PC-9 (cell line): ENCODE measurements around the gene C3orf33. TPM values are rescaled to one million over a fixed set of nuclear protein-coding genes. Genes with fewer than 3 reads are reported as not detected.

ENCODE experiments used
- BruUV-seq: library from RNA; stranded (reverse); fragments of 400-500 nt; replicated peaks from 2 replicates; lab custom pipeline; 2021; lab: Mats Ljungman, UMichigan
- CTCF ChIA-PET: fragments of 300-600 bp; sonication (Branson Sonifier 250); formaldehyde crosslinking; loops from one replicate; lab custom pipeline; 2022; ENCODE audit warnings: antibody characterized with exemption; lab: Charles Lee
- POLR2A ChIA-PET: fragments of 300-600 bp; sonication (Branson Sonifier 250); formaldehyde crosslinking; loops from one replicate; lab custom pipeline; 2022; ENCODE audit warnings: antibody characterized with exemption; ENCODE audit not compliant: unreplicated experiment; lab: Charles Lee
- DNase-seq, 2 experiments: peaks; one replicate each; pipeline versions ENCODE4 v3.0.0 to v3.0.0-alpha.2; 2015 to 2022; ENCODE audit warnings: mixed read lengths in 1 of 2
- H2AFZ ChIP-seq: fragments of 200-600 bp; sonication (generic); 2 replicates; pipeline ENCODE4 v1.8.1; 2017; ENCODE audit warnings: antibody characterized with exemption
- H3F3A ChIP-seq: fragments of 200-600 bp; sonication (generic); 2 replicates; pipeline ENCODE4 v1.8.1; 2017; ENCODE audit warnings: antibody characterized with exemption, mild to moderate bottlenecking, low read depth; ENCODE audit not compliant: insufficient read depth
- H3K27ac ChIP-seq: fragments of 200-600 bp; sonication (generic); 2 replicates; pipeline ENCODE4 v1.6.1; 2016; ENCODE audit warnings: mixed run types
- H3K27me3 ChIP-seq: fragments of 200-600 bp; sonication (generic); 2 replicates; pipeline ENCODE4 v1.6.1; 2016; ENCODE audit warnings: low read depth, mixed run types; ENCODE audit not compliant: insufficient read depth
- H3K36me3 ChIP-seq: fragments of 200-600 bp; sonication (generic); 2 replicates; pipeline ENCODE4 v1.6.1; 2016; ENCODE audit warnings: low read depth, mixed run types
- H3K4me1 ChIP-seq: fragments of 200-600 bp; sonication (generic); replicated peaks from 2 replicates; pipeline ENCODE4 v1.6.1; 2016; ENCODE audit warnings: mixed run types; ENCODE audit not compliant: insufficient read depth
- H3K4me2 ChIP-seq: fragments of 200-600 bp; sonication (generic); 2 replicates; pipeline ENCODE4 v1.6.1; 2017; ENCODE audit warnings: mixed run types
- H3K4me3 ChIP-seq: fragments of 200-600 bp; sonication (generic); 2 replicates; pipeline ENCODE4 v1.6.1; 2016; ENCODE audit warnings: mixed run types
- H3K79me2 ChIP-seq: fragments of 200-600 bp; sonication (generic); 2 replicates; pipeline ENCODE4 v1.6.1; 2017; ENCODE audit warnings: low read depth, mixed run types
- H3K9me2 ChIP-seq: fragments of 200-600 bp; sonication (generic); 2 replicates; pipeline ENCODE4 v1.8.1; 2017; ENCODE audit warnings: mild to moderate bottlenecking; ENCODE audit not compliant: insufficient read depth
- H3K9me3 ChIP-seq: fragments of 200-600 bp; sonication (generic); 2 replicates; pipeline ENCODE4 v1.8.1; 2016; ENCODE audit warnings: low read depth; ENCODE audit not compliant: insufficient read depth
- H4K20me1 ChIP-seq: fragments of 200-600 bp; sonication (generic); 2 replicates; pipeline ENCODE4 v1.8.1; 2017; ENCODE audit not compliant: insufficient read depth
- CTCF ChIP-seq: fragments of 200-600 bp; sonication (generic); conservative IDR thresholded peaks from 2 replicates; pipeline ENCODE4 v1.6.1; 2017; ENCODE audit warnings: mixed run types, antibody characterized with exemption, mild to moderate bottlenecking, moderate library complexity
- EZH2 ChIP-seq: fragments of 200-600 bp; sonication (generic); IDR thresholded peaks from 2 replicates; pipeline ENCODE4 v1.8.0; 2017; ENCODE audit warnings: antibody characterized with exemption, low read depth
- intact Hi-C: fragments of 100-400 bp; cut with micrococcal nuclease; formaldehyde crosslinking; loops from one replicate; pipeline ENCODE4 v1.10.0; 2022; ENCODE audit not compliant: unreplicated experiment
- total RNA-seq: library from RNA; stranded (reverse); gene quantifications from 2 replicates; pipeline ENCODE4 v1.2.3, GENCODE V29; 2021

Gene C3orf33
- total RNA-seq, 1 experiment from 2014 or later = 1.1 TPM

- CTCF ChIA-PET = no interaction called here
- no peak overlapping the region for H3K4me3 ChIP-seq
- H3K79me2 ChIP-seq = no peaks in the 10 kb centered on the region
- POLR2A ChIA-PET = no interaction called here
- H2AFZ ChIP-seq = no peak overlapping the region
- 0 out of 2 replicates have a peak, but pooled peaks cover 10% of the 10 kb centered on the region for H3K4me1 ChIP-seq
- TF ChIP-seq EZH2 (no peak), CTCF (no peak)
- no TSS peak for BruUV-seq
- no peaks in the 10 kb centered on the region for H3F3A ChIP-seq
- H3K9me3 ChIP-seq = no peaks in the 10 kb centered on the region
- H3K27ac ChIP-seq = no peak overlapping the region
- intact Hi-C loops = loop anchor here (5.0 to 10.0 kb wide), 2 partner anchors 63 to 131 kb away; partner anchors contain the start of genes C3orf33 and GMPS
- no peaks in the 10 kb centered on the region for H3K36me3 ChIP-seq
- H4K20me1 ChIP-seq = no peaks in the 10 kb centered on the region
- no peaks in the 10 kb centered on the region for H3K9me2 ChIP-seq
- H3K27me3 ChIP-seq = no peaks in the 10 kb centered on the region
- H3K4me2 ChIP-seq = no peak overlapping the region
- DNase-seq = peak in 1 of 2 experiments; percentile 71
Observed at GRCh38 chr3:155741603-155742002, 64.5 kb downstream of the C3orf33 start.

GRCh38 chr3:155741101-155741500 lies 65.0 kb downstream of the C3orf33 start:
- H4K20me1 ChIP-seq = no peaks in the 10 kb centered on the region
- no peaks in the 10 kb centered on the region for H3K27me3 ChIP-seq

GRCh38 chr3:155739154-155739553 lies 66.9 kb downstream of the C3orf33 start:
- Histone ChIP-seq H3K4me2 (no peak overlapping the region), H3K36me3 (no peaks in the 10 kb centered on the region), H3F3A (no peaks in the 10 kb centered on the region), H3K9me3 (no peaks in the 10 kb centered on the region), H3K79me2 (no peaks in the 10 kb centered on the region), H3K4me3 (no peak overlapping the region), H2AFZ (no peak overlapping the region), H3K4me1 (0 out of 2 replicates have a peak, but pooled peaks cover 10% of the 10 kb centered on the region), H3K9me2 (no peaks in the 10 kb centered on the region), H3K27ac (no peak overlapping the region), H4K20me1 (no peaks in the 10 kb centered on the region), H3K27me3 (no peaks in the 10 kb centered on the region)
- no TSS peak for BruUV-seq
- TF ChIP-seq CTCF = no peak; the same call in 1 of the 2 replicates
- no peak for TF ChIP-seq EZH2
- ChIA-PET CTCF (no interaction called here), POLR2A (no interaction called here)
- intact Hi-C loops = no loop called here
- no peak for DNase-seq

More at GRCh38 chr3:155741101-155741500, 65.0 kb downstream of the C3orf33 start:
- DNase-seq = no peak
- POLR2A ChIA-PET = interaction anchor here (0.6 kb wide), 1 partner anchor 68 kb away, joined by 13 read pairs; no protein-coding TSS in a partner anchor
- no peak overlapping the region for H3K27ac ChIP-seq
- intact Hi-C loops = loop anchor here (5.0 to 10.0 kb wide), 2 partner anchors 64 to 131 kb away; partner anchors contain the start of genes C3orf33 and GMPS
- H3K4me2 ChIP-seq = no peak overlapping the region
- no TSS peak for BruUV-seq
- no peaks in the 10 kb centered on the region for H3K79me2 ChIP-seq
- H3F3A ChIP-seq = no peaks in the 10 kb centered on the region
- no peak overlapping the region for H3K4me3 ChIP-seq
- H3K9me2 ChIP-seq = no peaks in the 10 kb centered on the region
- H3K36me3 ChIP-seq = no peaks in the 10 kb centered on the region
- H2AFZ ChIP-seq = no peak overlapping the region
- H3K9me3 ChIP-seq = no peaks in the 10 kb centered on the region
- 0 out of 2 replicates have a peak, but pooled peaks cover 10% of the 10 kb centered on the region for H3K4me1 ChIP-seq
- TF ChIP-seq EZH2 (no peak), CTCF (no peak)
- CTCF ChIA-PET = no interaction called here
